GM21526 (cell line): ENCODE data around the gene MAT1A.
"Not testable (repeated sequence)": the region's sequence is repeated elsewhere in the genome, so short reads cannot be mapped to it uniquely, and the experiment has no call there.

Experiments
- ATAC-seq: cut with Tn5 transposase; IDR thresholded peaks from one replicate; pipeline ENCODE4 v1.9.1; 2021; ENCODE audit warnings: moderate library complexity; ENCODE audit not compliant: unreplicated experiment, low FRiP score

The MAT1A gene

DNA sequence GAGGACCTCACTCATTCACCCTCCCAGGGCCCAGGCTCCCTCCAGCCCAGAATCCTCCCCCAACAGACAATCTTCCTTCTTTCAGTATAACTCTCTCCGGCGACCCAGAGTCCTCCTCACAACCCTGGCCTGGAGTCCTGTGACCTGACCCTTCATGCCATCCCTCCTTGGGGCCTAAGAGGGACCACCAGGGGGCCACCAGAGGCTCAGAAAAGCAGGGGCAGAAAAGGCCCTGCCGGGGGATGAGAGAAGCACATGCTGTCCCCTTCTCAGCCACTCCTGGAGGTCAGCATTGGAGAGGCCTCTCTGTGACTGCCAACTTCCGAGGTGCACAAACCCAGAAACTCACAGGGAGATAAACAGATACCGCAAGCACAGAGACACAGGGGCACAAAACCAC lies 53.0 kb downstream of the MAT1A start:
- not testable (repeated sequence) for ATAC-seq

DNA sequence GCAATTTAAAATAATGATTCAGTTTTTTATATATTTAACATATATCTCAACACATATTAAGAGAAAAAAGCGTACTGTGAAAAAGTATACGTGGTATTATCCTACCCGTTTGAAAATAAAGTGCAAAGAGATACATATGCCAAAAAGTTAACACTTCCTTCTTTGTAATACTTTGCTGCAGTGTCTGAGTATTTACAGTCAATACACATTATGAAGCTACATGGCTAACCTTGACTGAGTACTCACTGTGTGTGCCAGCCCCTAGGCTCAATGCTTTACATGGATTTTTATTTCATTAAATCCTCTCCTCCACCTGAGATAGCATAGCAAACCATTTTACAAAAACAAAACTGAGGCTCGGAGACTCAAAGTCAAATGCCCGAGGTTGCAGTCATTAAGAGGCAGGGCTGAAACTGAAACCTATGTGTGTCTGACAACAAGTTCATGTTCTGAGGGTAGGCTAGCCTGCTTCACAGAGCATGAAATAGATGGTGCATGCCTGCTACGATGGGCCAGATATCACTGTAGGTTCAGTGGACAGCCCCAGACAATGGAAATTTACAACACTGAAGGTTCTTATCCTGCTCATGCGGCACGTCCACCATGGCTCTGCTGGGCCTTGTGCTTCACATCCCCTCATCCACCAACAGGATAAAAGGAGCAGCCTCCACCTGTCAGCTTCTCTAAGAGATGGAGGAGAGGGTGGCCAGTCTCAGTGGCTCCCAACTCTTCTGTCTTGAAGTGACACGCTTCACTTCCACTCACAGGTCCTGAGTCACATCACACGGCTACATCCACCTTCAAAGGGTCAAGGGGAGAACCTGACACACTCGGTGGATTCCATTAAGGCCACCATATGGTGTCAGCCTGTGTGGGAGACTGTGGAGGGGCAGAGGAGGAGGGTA lies 54.9 kb downstream of the MAT1A start:
- peak; percentile 100 for ATAC-seq

DNA sequence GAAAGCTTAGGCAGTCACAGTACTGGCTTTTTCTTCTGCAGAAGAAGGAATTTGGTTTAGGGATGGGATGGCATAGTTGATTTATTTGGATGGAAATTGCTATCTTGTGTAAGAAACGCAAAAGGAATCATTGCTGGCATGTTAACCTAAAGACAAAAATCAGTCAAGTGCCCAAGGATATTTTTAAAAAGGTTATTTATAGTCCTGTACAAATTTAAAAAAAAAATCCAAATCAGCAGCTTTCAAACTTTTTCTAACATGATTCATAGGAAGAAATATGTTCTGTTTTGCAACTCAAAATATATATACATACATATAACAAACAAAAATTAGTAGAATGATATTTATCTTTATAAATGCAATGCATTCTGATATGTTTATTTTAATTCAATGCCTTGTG lies 55.6 kb downstream of the MAT1A start:
- ATAC-seq = not testable (repeated sequence)

DNA sequence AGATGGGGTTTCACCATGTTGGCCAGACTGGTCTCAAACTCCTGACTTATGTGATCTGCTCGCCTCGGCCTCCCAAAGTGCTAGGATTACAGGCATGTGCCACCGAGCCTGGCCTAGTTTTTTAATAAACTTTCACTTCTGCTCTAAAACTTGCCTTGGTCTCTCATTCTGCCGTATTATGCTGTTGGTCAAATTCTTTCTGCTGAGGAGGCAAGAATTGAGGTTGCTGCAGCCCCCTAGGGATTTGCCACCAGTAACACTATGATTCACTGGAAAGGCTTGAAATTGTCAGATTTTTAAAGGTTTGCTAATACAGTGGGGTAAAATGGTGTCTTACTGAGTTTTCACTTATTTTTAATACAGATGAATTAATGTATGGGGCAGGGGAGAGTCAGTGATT lies 62.7 kb downstream of the MAT1A start:
- not testable (repeated sequence) for ATAC-seq

DNA sequence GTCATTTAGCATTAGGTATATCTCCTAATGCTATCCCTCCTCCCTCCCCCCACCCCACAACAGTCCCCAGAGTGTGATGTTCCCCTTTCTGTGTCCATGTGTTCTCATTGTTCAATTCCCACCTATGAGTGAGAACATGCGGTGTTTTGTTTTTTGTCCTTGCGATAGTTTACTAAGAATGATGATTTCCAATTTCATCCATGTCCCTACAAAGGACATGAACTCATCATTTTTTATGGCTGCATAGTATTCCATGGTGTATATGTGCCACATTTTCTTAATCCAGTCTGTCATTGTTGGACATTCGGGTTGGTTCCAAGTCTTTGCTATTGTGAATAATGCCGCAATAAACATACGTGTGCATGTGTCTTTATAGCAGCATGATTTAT lies 66.4 kb downstream of the MAT1A start:
- not testable (repeated sequence) for ATAC-seq
